ENCODE data around the gene ZIC4. TPM values are rescaled to one million over a fixed set of nuclear protein-coding genes. Genes with fewer than 3 reads are reported as not detected.

ZIC4 gene
- total and polyA plus RNA-seq, 10 of the 15 experiments (the other 5 are each of a cell fraction or from before 2014, with no cell fraction given): not detected

DNA sequence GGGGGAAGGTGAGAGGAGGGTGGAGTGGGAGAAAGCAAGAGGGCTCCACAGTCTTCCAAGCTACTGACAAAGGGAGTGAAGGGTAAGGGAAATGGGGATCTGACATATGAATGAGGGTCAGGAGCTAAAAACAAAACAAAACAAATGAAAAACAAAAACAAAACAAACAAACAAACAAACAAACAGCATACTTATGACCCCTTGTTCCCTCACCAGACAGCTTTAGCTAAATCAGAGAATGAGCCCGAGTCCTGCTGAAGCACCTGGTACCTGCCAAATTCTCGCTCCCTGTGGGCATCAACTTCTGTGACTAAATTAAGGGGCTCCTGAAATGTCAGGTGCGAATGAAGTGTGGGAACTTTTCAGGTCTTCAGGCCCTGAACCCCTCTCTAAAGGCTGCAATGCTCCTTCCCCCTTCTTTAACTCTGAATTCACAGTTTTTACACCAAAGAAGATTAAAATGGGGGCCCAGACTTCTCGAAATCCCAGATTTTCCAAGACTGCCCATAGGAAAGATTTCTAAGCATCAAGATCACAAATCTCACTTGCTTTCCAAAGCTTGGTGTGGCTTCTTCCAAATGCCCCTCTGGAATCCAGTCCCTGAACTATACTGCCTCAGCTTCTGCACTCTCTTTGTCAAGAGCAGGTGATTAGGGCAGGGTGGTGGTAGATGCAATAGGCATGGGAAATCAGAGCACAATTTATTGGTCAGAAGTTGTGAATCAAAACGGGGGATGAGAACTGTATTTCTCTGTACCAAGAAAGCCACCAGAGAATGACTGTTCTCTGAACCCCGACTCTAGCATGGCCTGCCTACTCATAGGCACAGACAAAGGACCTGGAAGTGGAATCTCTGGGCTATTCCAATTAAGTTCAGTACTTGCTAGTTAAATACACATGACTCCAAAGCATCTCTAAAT lies 40.9 kb downstream of the ZIC4 start (continued):
- TF ChIP-seq PRDM15 (CRISPR knock-in tag; IDR thresholded peaks at IDR 0.05) (no peak), NRF1 (conservative IDR thresholded peaks at IDR 0.05; ENCODE audit: low read depth, low read length) (no peak), NR2C1 (IDR thresholded peaks at IDR 0.05) (no peak), ESRRA (IDR thresholded peaks at IDR 0.05; ENCODE audit: low read length) (no peak), CREB1 (IDR thresholded peaks at IDR 0.05; ENCODE audit: low read depth) (no peak), E2F4 (IDR thresholded peaks at IDR 0.05; ENCODE audit: low read depth, low read length) (no peak), ZBTB11 (CRISPR knock-in tag; IDR thresholded peaks at IDR 0.05) (no peak), MYB (IDR thresholded peaks at IDR 0.05; ENCODE audit: borderline replicate concordance, low read depth, low read length) (no peak)
- TF ChIP-seq, protein P1, sequence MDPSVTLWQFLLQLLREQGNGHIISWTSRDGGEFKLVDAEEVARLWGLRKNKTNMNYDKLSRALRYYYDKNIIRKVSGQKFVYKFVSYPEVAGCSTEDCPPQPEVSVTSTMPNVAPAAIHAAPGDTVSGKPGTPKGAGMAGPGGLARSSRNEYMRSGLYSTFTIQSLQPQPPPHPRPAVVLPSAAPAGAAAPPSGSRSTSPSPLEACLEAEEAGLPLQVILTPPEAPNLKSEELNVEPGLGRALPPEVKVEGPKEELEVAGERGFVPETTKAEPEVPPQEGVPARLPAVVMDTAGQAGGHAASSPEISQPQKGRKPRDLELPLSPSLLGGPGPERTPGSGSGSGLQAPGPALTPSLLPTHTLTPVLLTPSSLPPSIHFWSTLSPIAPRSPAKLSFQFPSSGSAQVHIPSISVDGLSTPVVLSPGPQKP (IDR thresholded peaks at IDR 0.05; ENCODE audit: low read depth, low read length): no peak

Data from GM12878 (cell line).